Measurements from ENCODE around the gene RFLNA.

GRCh38 chr12:124264879-124265278 is 30.0 kb upstream of the RFLNA start:
- TF ChIP-seq CTCF (conservative IDR thresholded peaks at IDR 0.05 in 1 of 2, IDR thresholded peaks at IDR 0.05 in 1 of 2; ENCODE audit: low read depth in 1 of 2, low read length in 2 of 2) (no peak), EZH2 (IDR thresholded peaks at IDR 0.05; ENCODE audit: low read length, missing control alignments) (no peak)
